H1 (cell line): ENCODE data around the gene ODC1. TPM values are rescaled to one million over a fixed set of nuclear protein-coding genes. Genes with fewer than 3 reads are reported as not detected.

ENCODE experiments used
- ASH2L ChIP-seq: fragments of 200-600, 300-600 bp; sonication (generic); IDR thresholded peaks from one replicate; pipeline ENCODE4 v1.7.1; 2017; ENCODE audit warnings: low read length
- CBX5 ChIP-seq: fragments of 300-800, 300-1000 bp; sonication (generic); IDR thresholded peaks from 2 replicates; pipeline ENCODE4 v1.7.1; 2016; ENCODE audit warnings: antibody characterized with exemption, low read length, low read depth
- CEBPB ChIP-seq: IDR thresholded peaks from 2 replicates; pipeline ENCODE4 v1.6.1; 2012; ENCODE audit warnings: low read depth, low read length
- CREB1 ChIP-seq: IDR thresholded peaks from 2 replicates; pipeline ENCODE4 v1.6.1; 2012; ENCODE audit warnings: inconsistent platforms
- CTBP2 ChIP-seq: IDR thresholded peaks from 2 replicates; pipeline ENCODE4 v1.7.0; 2011; ENCODE audit warnings: borderline replicate concordance, mild to moderate bottlenecking, moderate library complexity, mixed read lengths, low read length; ENCODE audit not compliant: insufficient read depth, insufficient read length
- KDM1A ChIP-seq: fragments of 200-600, 300-600 bp; sonication (generic); IDR thresholded peaks from 2 replicates; pipeline ENCODE4 v1.7.1; 2016; ENCODE audit warnings: mild to moderate bottlenecking, low read length, borderline replicate concordance
- POLR2A ChIP-seq, 2 experiments: IDR thresholded peaks; 1 replicate in 1 of 2; 2 replicates in 1 of 2; pipeline ENCODE4 v1.6.1; 2011; ENCODE audit warnings: low read depth in 2 of 2, low read length in 2 of 2, mild to moderate bottlenecking in 2 of 2; ENCODE audit errors: control extremely low read depth in 1 of 2
- SAP30 ChIP-seq: fragments of 300-600 bp; sonication (generic); IDR thresholded peaks from 2 replicates; pipeline ENCODE4 v1.7.1; 2012; ENCODE audit warnings: low read length, moderate library complexity, mild to moderate bottlenecking, inconsistent platforms; ENCODE audit not compliant: insufficient read depth, insufficient replicate concordance
- TCF12 ChIP-seq: IDR thresholded peaks from 2 replicates; pipeline ENCODE4 v1.6.1; 2011; ENCODE audit warnings: low read depth, mild to moderate bottlenecking, low read length
- TEAD4 ChIP-seq: IDR thresholded peaks from 2 replicates; pipeline ENCODE4 v1.6.1; 2012; ENCODE audit warnings: low read depth, low read length, inconsistent platforms, mixed read lengths
- polyA plus RNA-seq, 7 experiments: library from polyadenylated mRNA; depleted of rRNA in 3 of 7; stranded (reverse) in 5 of 7; unstranded in 2 of 7; fragments of >200 nt in 5 of 7; fragments of 200-250 nt in 2 of 7; gene quantifications; 1 replicate in 5 of 7; 2 replicates in 1 of 7; 4 replicates in 1 of 7; pipeline versions ENCODE4 v1.2.1 to v1.2.3, GENCODE V29; 2011 to 2013; ENCODE audit warnings: missing spikeins in 2 of 7, mixed read lengths in 2 of 7
- total RNA-seq: library from RNA; stranded (reverse); fragmentation: NEBNext Ultra II Directional; extraction: Animal tissue kit (Norgen Biotek cat#: 25700); gene quantifications from 2 replicates; pipeline ENCODE4 v1.2.1, GENCODE V29; 2021
- TF ChIP-seq, protein P1 (sequence below): fragments of 300-600 bp; sonication (generic); IDR thresholded peaks from 2 replicates; pipeline ENCODE4 v1.7.1; 2012; ENCODE audit warnings: low read length, moderate library complexity, mild to moderate bottlenecking, inconsistent platforms; ENCODE audit not compliant: insufficient replicate concordance

Gene ODC1
- total and polyA plus RNA-seq, 2 of the 8 experiments (the other 6 are each of a cell fraction or from before 2014, with no cell fraction given) = 57.2 to 76.7 TPM

GRCh38 chr2:10428924-10429323 lies 19.2 kb downstream of the ODC1 start (continued):
- TF ChIP-seq, protein P1, sequence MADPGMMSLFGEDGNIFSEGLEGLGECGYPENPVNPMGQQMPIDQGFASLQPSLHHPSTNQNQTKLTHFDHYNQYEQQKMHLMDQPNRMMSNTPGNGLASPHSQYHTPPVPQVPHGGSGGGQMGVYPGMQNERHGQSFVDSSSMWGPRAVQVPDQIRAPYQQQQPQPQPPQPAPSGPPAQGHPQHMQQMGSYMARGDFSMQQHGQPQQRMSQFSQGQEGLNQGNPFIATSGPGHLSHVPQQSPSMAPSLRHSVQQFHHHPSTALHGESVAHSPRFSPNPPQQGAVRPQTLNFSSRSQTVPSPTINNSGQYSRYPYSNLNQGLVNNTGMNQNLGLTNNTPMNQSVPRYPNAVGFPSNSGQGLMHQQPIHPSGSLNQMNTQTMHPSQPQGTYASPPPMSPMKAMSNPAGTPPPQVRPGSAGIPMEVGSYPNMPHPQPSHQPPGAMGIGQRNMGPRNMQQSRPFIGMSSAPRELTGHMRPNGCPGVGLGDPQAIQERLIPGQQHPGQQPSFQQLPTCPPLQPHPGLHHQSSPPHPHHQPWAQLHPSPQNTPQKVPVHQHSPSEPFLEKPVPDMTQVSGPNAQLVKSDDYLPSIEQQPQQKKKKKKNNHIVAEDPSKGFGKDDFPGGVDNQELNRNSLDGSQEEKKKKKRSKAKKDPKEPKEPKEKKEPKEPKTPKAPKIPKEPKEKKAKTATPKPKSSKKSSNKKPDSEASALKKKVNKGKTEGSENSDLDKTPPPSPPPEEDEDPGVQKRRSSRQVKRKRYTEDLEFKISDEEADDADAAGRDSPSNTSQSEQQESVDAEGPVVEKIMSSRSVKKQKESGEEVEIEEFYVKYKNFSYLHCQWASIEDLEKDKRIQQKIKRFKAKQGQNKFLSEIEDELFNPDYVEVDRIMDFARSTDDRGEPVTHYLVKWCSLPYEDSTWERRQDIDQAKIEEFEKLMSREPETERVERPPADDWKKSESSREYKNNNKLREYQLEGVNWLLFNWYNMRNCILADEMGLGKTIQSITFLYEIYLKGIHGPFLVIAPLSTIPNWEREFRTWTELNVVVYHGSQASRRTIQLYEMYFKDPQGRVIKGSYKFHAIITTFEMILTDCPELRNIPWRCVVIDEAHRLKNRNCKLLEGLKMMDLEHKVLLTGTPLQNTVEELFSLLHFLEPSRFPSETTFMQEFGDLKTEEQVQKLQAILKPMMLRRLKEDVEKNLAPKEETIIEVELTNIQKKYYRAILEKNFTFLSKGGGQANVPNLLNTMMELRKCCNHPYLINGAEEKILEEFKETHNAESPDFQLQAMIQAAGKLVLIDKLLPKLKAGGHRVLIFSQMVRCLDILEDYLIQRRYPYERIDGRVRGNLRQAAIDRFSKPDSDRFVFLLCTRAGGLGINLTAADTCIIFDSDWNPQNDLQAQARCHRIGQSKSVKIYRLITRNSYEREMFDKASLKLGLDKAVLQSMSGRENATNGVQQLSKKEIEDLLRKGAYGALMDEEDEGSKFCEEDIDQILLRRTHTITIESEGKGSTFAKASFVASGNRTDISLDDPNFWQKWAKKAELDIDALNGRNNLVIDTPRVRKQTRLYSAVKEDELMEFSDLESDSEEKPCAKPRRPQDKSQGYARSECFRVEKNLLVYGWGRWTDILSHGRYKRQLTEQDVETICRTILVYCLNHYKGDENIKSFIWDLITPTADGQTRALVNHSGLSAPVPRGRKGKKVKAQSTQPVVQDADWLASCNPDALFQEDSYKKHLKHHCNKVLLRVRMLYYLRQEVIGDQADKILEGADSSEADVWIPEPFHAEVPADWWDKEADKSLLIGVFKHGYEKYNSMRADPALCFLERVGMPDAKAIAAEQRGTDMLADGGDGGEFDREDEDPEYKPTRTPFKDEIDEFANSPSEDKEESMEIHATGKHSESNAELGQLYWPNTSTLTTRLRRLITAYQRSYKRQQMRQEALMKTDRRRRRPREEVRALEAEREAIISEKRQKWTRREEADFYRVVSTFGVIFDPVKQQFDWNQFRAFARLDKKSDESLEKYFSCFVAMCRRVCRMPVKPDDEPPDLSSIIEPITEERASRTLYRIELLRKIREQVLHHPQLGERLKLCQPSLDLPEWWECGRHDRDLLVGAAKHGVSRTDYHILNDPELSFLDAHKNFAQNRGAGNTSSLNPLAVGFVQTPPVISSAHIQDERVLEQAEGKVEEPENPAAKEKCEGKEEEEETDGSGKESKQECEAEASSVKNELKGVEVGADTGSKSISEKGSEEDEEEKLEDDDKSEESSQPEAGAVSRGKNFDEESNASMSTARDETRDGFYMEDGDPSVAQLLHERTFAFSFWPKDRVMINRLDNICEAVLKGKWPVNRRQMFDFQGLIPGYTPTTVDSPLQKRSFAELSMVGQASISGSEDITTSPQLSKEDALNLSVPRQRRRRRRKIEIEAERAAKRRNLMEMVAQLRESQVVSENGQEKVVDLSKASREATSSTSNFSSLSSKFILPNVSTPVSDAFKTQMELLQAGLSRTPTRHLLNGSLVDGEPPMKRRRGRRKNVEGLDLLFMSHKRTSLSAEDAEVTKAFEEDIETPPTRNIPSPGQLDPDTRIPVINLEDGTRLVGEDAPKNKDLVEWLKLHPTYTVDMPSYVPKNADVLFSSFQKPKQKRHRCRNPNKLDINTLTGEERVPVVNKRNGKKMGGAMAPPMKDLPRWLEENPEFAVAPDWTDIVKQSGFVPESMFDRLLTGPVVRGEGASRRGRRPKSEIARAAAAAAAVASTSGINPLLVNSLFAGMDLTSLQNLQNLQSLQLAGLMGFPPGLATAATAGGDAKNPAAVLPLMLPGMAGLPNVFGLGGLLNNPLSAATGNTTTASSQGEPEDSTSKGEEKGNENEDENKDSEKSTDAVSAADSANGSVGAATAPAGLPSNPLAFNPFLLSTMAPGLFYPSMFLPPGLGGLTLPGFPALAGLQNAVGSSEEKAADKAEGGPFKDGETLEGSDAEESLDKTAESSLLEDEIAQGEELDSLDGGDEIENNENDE = no peak
- no peak for TF ChIP-seq POLR2A (IDR thresholded peaks at IDR 0.05; ENCODE audit: control extremely low read depth in 1 of 2, low read depth in 2 of 2, low read length in 2 of 2)
- TF ChIP-seq TCF12 = no peak
- no peak for TF ChIP-seq SAP30
- no peak for TF ChIP-seq ASH2L
- no peak for TF ChIP-seq CEBPB
- TF ChIP-seq CTBP2 = no peak
- TF ChIP-seq TEAD4 = no peak
- no peak for TF ChIP-seq CBX5
- TF ChIP-seq KDM1A = no peak
- TF ChIP-seq CREB1 = no peak
